ENCODE measurements around the gene ROBO1. TPM values are rescaled to one million over a fixed set of nuclear protein-coding genes. Genes with fewer than 3 reads are reported as not detected.

ROBO1 gene
- total RNA-seq, 4 donors from 2014 or later = 25.0 to 42.6 (median 35.7) TPM

- Histone ChIP-seq H3K27me3 (no peaks in the 10 kb centered on the region), H3K9me3 (no peaks in the 10 kb centered on the region), H3K4me1 (no peaks in the 10 kb centered on the region), H3K4me3 (no peak overlapping the region), H3K36me3 (no peaks in the 10 kb centered on the region), H3K27ac (no peak overlapping the region)
- TF ChIP-seq CTCF (IDR thresholded peaks at IDR 0.05) (no peak), POLR2A (IDR thresholded peaks at IDR 0.05) (no peak)
- no peak for DNase-seq
- 92 to 93% methylated on average over 5 of the region's 5 CpGs for WGBS, 2 donors
- intact Hi-C loops (cut with DNase I) = no loop called here
These were observed 512.5 kb downstream of the ROBO1 start for GRCh38 chr3:79255292-79255691.

- Histone ChIP-seq H3K27ac (no peak overlapping the region), H3K9me3 (no peaks in the 10 kb centered on the region), H3K4me1 (no peaks in the 10 kb centered on the region), H3K4me3 (no peak overlapping the region), H3K36me3 (no peaks in the 10 kb centered on the region), H3K27me3 (no peaks in the 10 kb centered on the region)
- 69 to 77% methylated on average over 4 of the region's 4 CpGs for WGBS, 2 donors
- no peak for TF ChIP-seq CTCF (IDR thresholded peaks at IDR 0.05)
- TF ChIP-seq POLR2A (IDR thresholded peaks at IDR 0.05) = no peak
- intact Hi-C loops (cut with DNase I) = no loop called here
- DNase-seq = no peak
These were observed 514.1 kb downstream of the ROBO1 start for GRCh38 chr3:79253704-79254103.

DNA sequence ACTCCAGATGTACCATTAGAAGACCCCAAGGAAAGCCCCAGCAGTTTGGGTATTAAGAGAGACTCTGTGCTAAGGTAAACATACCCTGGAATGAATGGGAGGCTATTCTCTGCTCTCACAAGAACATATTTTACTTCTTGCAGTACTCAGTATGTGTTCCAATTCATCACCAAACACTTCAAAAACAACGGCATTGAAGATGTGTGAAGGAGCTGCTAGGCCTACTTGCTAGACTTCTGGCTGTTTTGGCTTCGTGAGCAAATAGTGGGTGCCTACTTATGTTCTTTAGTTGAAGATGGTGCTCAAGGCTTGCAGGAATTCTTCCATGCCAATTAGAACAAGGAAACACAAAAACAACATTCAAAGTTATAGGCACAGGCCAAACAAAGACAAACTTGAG is 514.5 kb downstream of the ROBO1 start:
- Histone ChIP-seq H3K4me3 (no peak overlapping the region), H3K4me1 (no peaks in the 10 kb centered on the region), H3K9me3 (no peaks in the 10 kb centered on the region), H3K27ac (no peak overlapping the region), H3K36me3 (no peaks in the 10 kb centered on the region), H3K27me3 (no peaks in the 10 kb centered on the region)
- no peak for TF ChIP-seq CTCF (IDR thresholded peaks at IDR 0.05)
- TF ChIP-seq POLR2A (IDR thresholded peaks at IDR 0.05) = no peak
- no peak for DNase-seq
- 67 to 75% methylated on average over 2 of the region's 2 CpGs for WGBS, 2 donors
- intact Hi-C loops (cut with DNase I) = no loop called here

- no peaks in the 10 kb centered on the region for H3K9me3 ChIP-seq
- H3K4me1 ChIP-seq = peaks cover 0 to 14% (median 0%) of the 10 kb centered on the region in 3 donors
- WGBS, 2 donors = 67 to 73% methylated on average over 6 of the region's 6 CpGs
- no peaks in the 10 kb centered on the region for H3K36me3 ChIP-seq
- intact Hi-C loops (cut with DNase I) = no loop called here
- no peak overlapping the region for H3K27ac ChIP-seq
- TF ChIP-seq CTCF (IDR thresholded peaks at IDR 0.05) = no peak
- no peak for TF ChIP-seq POLR2A (IDR thresholded peaks at IDR 0.05)
- DNase-seq = no peak
- H3K4me3 ChIP-seq = no peak overlapping the region
- H3K27me3 ChIP-seq = no peaks in the 10 kb centered on the region
These were observed 517.1 kb downstream of the ROBO1 start for GRCh38 chr3:79250746-79251145.

GRCh38 chr3:79249701-79250100 is 518.1 kb downstream of the ROBO1 start:
- intact Hi-C loops (cut with DNase I) = no loop called here
- no peaks in the 10 kb centered on the region for H3K9me3 ChIP-seq
- H3K27me3 ChIP-seq = no peaks in the 10 kb centered on the region
- H3K36me3 ChIP-seq = no peaks in the 10 kb centered on the region
- 66 to 70% methylated on average over 4 of the region's 4 CpGs for WGBS, 2 donors
- no peak for TF ChIP-seq CTCF (IDR thresholded peaks at IDR 0.05)
- TF ChIP-seq POLR2A (IDR thresholded peaks at IDR 0.05) = no peak
- peaks cover 0 to 14% (median 0%) of the 10 kb centered on the region in 3 donors for H3K4me1 ChIP-seq
- no peak overlapping the region for H3K27ac ChIP-seq
- no peak for DNase-seq
- no peak overlapping the region for H3K4me3 ChIP-seq
